OCI-LY7 (cell line): ENCODE results near the gene IL6R. TPM values are rescaled to one million over a fixed set of nuclear protein-coding genes. Genes with fewer than 3 reads are reported as not detected.
A peak's percentile ranks its signal among the peaks of the same experiment; 100 is the strongest.

Experiments used
- BruUV-seq: library from RNA; stranded (reverse); fragments of 400-500 nt; replicated peaks from 2 replicates; lab custom pipeline; 2021; lab: Mats Ljungman, UMichigan
- CTCF ChIA-PET: fragments of 300-600 bp; sonication (Branson Sonifier 250); formaldehyde crosslinking; loops from one replicate; lab custom pipeline; 2022; ENCODE audit warnings: antibody characterized with exemption; ENCODE audit not compliant: unreplicated experiment; lab: Charles Lee
- POLR2A ChIA-PET: fragments of 300-600 bp; sonication (Branson Sonifier 250); formaldehyde crosslinking; loops from one replicate; lab custom pipeline; 2022; ENCODE audit warnings: antibody characterized with exemption; lab: Charles Lee
- DNase-seq: peaks from one replicate; pipeline ENCODE4 v3.0.0-alpha.2; 2015; ENCODE audit warnings: low spot score
- H2AFZ ChIP-seq: fragments of 200-600 bp; sonication (generic), shearing (Covaris generic); 2 replicates; pipeline ENCODE4 v1.6.1; 2014; ENCODE audit warnings: mild to moderate bottlenecking, antibody characterized with exemption, low read length, moderate library complexity
- H3K27ac ChIP-seq: fragments of 200-600 bp; sonication (generic); 2 replicates; pipeline ENCODE4 v1.5.1; 2014; ENCODE audit warnings: mixed run types, low read depth, mild to moderate bottlenecking, moderate library complexity, low read length, inconsistent platforms; ENCODE audit not compliant: poor library complexity, severe bottlenecking
- H3K36me3 ChIP-seq: fragments of 200-600 bp; sonication (generic); 2 replicates; pipeline ENCODE4 v1.6.1; 2014; ENCODE audit warnings: mild to moderate bottlenecking, antibody characterized with exemption, low read length, moderate library complexity, mixed read lengths; ENCODE audit not compliant: insufficient read depth
- H3K4me1 ChIP-seq: fragments of 200-600 bp; sonication (generic); 2 replicates; pipeline ENCODE4 v1.5.1; 2014; ENCODE audit warnings: mild to moderate bottlenecking, low read length; ENCODE audit not compliant: insufficient read depth, poor library complexity, severe bottlenecking
- H3K4me2 ChIP-seq: fragments of 200-600 bp; sonication (generic); 2 replicates; pipeline ENCODE4 v1.6.1; 2014; ENCODE audit warnings: mild to moderate bottlenecking, low read length
- H3K4me3 ChIP-seq: fragments of 200-600 bp; sonication (generic); 2 replicates; pipeline ENCODE4 v1.5.1; 2014; ENCODE audit warnings: mild to moderate bottlenecking, low read depth, low read length; ENCODE audit not compliant: poor library complexity, severe bottlenecking
- H3K79me2 ChIP-seq: fragments of 200-600 bp; sonication (generic); 2 replicates; pipeline ENCODE4 v1.6.1; 2016; ENCODE audit warnings: low read depth, mild to moderate bottlenecking, low read length, moderate library complexity, mixed read lengths; ENCODE audit not compliant: insufficient read depth
- H3K9me2 ChIP-seq: fragments of 200-600 bp; sonication (generic); 2 replicates; pipeline ENCODE4 v1.6.1; 2016; ENCODE audit warnings: mild to moderate bottlenecking, low read length, mixed read lengths; ENCODE audit not compliant: insufficient read depth
- H3K9me3 ChIP-seq: fragments of 200-600 bp; sonication (generic); 2 replicates; pipeline ENCODE4 v1.6.1; 2014; ENCODE audit warnings: mild to moderate bottlenecking, mixed run types, low read length, mixed read lengths
- H4K20me1 ChIP-seq: fragments of 200-600 bp; sonication (generic); 2 replicates; pipeline ENCODE4 v1.6.1; 2014; ENCODE audit warnings: mild to moderate bottlenecking, antibody characterized with exemption, low read length, moderate library complexity, mixed read lengths; ENCODE audit not compliant: insufficient read depth
- EZH2phosphoT487 ChIP-seq: fragments of 200-600 bp; sonication (generic); IDR thresholded peaks from 2 replicates; pipeline ENCODE4 v1.6.1; 2018; ENCODE audit warnings: low read depth, borderline replicate concordance, mild to moderate bottlenecking, mixed run types, antibody characterized with exemption, low read length, moderate library complexity, mixed read lengths
- intact Hi-C: fragments of 100-400 bp; cut with micrococcal nuclease; formaldehyde crosslinking; loops from one replicate; pipeline ENCODE4 v1.10.0; 2022; ENCODE audit not compliant: unreplicated experiment
- total RNA-seq, 2 experiments: library from RNA; depleted of rRNA in 1 of 2; stranded (reverse); fragments of >200 nt in 1 of 2; shearing (Covaris generic) in 1 of 2; gene quantifications; 2 replicates each; pipeline ENCODE4 v1.2.3, GENCODE V29; 2014 to 2022
- TF ChIP-seq, protein P1 (sequence below): fragments of 200-600 bp; sonication (generic); conservative IDR thresholded peaks from 2 replicates; pipeline ENCODE4 v1.5.1; 2014; ENCODE audit warnings: mild to moderate bottlenecking, antibody characterized with exemption, low read length, moderate library complexity, mixed read lengths

The IL6R gene
- total RNA-seq, 2 experiments from 2014 or later: not detected

DNA sequence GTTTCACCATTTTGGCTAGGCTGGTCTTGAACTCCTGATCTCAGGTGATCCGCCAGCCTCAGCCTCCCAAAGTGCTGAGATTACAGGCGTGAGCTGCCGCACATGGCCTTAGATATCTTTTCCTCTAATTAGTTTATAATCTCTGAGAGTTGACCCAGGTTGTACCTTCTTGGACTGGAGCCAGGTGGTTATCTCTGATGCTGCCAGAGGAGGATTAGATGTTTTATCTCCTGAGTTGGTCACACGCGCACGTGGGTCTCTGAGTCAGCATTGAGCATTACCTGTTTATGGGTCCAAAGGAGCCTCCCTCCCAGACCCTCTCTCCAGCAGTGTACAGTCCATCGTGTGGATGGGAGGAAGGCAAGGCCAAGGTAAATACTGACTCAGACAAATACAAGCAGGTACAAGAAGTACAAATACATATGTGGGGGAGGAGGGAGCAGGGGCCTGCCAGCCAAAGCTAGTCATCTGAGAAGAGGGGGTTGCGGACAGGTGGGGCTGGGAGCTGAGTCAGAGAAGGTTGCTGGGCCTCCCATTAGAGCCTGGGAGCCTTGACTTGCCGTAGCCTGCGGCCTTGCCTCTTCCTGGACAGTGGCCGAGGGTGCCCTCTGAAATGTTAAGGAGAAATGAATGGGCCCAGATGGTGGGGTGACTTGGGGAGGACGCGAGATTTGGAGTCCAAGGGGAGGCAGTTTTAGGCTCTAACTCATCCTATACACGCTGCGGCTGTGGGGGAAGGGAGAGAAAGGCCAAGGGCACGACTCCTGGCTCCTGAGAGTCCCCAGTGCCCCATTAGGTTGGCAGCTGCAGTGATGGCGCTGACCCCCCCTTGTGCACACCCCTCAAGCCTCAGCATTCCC lies 13.1 kb downstream of the IL6R start:
- Histone ChIP-seq H2AFZ (no peak overlapping the region), H3K4me1 (peaks cover 4% of the 10 kb centered on the region), H3K36me3 (no peaks in the 10 kb centered on the region), H3K27ac (no peak overlapping the region), H3K4me3 (no peak overlapping the region), H3K79me2 (no peaks in the 10 kb centered on the region), H3K4me2 (no peak overlapping the region), H3K9me2 (no peaks in the 10 kb centered on the region), H3K9me3 (no peaks in the 10 kb centered on the region), H4K20me1 (no peaks in the 10 kb centered on the region)
- TF ChIP-seq, protein P1, sequence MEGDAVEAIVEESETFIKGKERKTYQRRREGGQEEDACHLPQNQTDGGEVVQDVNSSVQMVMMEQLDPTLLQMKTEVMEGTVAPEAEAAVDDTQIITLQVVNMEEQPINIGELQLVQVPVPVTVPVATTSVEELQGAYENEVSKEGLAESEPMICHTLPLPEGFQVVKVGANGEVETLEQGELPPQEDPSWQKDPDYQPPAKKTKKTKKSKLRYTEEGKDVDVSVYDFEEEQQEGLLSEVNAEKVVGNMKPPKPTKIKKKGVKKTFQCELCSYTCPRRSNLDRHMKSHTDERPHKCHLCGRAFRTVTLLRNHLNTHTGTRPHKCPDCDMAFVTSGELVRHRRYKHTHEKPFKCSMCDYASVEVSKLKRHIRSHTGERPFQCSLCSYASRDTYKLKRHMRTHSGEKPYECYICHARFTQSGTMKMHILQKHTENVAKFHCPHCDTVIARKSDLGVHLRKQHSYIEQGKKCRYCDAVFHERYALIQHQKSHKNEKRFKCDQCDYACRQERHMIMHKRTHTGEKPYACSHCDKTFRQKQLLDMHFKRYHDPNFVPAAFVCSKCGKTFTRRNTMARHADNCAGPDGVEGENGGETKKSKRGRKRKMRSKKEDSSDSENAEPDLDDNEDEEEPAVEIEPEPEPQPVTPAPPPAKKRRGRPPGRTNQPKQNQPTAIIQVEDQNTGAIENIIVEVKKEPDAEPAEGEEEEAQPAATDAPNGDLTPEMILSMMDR: no peak
- TF ChIP-seq EZH2phosphoT487: no peak
- ChIA-PET POLR2A (no interaction called here), CTCF (no interaction called here)
- no TSS peak for BruUV-seq
- intact Hi-C loops: no loop called here
- no peak for DNase-seq

DNA sequence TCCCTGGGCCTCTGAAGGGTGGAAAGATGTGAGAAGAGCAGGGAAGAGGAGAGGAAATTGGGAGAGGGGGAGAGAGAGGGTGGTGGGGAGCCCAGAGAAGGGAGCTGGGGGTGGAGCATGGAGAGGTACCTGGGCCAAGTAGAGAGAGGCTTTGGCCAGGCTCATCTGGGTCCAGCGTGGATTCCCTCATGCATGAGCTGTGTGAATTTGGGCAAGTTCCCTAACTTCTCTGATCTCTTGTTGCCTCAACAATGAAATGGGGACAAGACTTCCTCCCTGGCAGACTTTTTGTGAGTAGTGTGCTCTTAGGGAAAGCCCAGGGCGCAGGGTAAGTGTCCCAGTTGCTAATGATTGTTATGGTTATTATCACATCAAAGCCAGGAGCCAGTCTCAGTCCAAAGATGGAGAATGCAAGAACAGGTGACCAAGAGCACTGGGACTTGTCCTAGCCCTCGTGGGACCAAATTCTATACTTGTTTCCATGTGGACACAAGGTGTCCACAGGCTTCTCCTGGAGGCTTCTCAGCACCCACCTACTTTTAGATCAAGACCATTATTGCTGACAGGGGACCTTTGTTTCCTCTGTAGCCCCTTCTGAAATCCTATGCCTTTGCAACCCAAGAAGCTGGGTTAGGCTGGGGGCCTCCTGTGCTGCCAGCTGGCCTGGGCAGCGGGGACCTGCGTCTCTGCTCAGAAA lies 13.9 kb downstream of the IL6R start:
- intact Hi-C loops: no loop called here
- H3K36me3 ChIP-seq: no peaks in the 10 kb centered on the region
- DNase-seq: no peak
- no TSS peak for BruUV-seq
- no peaks in the 10 kb centered on the region for H3K9me2 ChIP-seq
- no peak overlapping the region for H3K4me3 ChIP-seq
- no peaks in the 10 kb centered on the region for H3K79me2 ChIP-seq
- H3K9me3 ChIP-seq: no peaks in the 10 kb centered on the region
- CTCF ChIA-PET: no interaction called here
- POLR2A ChIA-PET: interaction anchor here (1.4 kb wide), 1 partner anchor 11 kb away, joined by 3 read pairs; no protein-coding TSS in a partner anchor
- no peak overlapping the region for H3K4me2 ChIP-seq
- H3K27ac ChIP-seq: no peak overlapping the region
- H3K4me1 ChIP-seq: peaks cover 2% of the 10 kb centered on the region
- H2AFZ ChIP-seq: 0 out of 2 replicates have a peak overlapping the region, but pooled peaks have one; percentile 17
- TF ChIP-seq EZH2phosphoT487: no peak
- TF ChIP-seq, protein P1: no peak
- no peaks in the 10 kb centered on the region for H4K20me1 ChIP-seq
